ENCODE results near the gene FNDC7.

DNA sequence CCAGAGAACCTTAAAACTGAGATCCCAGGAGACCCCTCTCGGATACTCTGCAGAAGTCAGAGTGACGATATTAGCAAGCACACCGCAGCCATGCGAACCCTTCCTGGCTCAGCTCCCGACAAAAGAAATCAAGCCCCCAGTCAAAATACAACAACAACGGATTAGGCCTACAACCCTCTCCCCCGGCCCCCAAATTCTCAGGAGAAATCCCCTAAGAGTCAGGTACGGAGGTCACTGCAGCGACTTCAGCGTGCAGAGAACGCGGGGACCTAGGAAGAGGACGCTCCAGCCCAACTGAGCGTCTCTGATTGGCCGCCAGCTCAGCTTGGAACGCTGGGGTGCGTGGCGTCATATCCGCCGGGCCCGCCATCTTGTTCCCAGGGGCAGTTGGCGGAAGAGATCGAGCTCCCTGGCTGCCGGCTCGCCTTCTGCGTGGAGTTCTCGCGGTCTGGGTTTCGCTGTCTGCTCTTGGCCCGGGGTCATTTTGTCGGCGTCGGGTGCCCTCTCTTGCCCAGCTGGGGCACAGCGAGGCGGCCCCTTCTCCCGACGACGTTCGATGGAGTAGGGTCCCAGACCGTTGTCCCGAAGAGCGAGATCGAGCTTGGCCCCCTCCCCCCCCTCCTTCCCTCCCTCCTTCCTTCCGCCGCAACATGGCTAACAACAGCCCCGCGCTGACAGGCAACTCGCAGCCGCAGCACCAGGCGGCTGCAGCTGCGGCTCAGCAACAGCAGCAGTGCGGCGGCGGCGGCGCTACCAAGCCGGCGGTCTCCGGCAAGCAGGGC is 20.6 kb upstream of the FNDC7 start, which contains the start of gene PRPF38B:
- TF ChIP-seq, protein P1, sequence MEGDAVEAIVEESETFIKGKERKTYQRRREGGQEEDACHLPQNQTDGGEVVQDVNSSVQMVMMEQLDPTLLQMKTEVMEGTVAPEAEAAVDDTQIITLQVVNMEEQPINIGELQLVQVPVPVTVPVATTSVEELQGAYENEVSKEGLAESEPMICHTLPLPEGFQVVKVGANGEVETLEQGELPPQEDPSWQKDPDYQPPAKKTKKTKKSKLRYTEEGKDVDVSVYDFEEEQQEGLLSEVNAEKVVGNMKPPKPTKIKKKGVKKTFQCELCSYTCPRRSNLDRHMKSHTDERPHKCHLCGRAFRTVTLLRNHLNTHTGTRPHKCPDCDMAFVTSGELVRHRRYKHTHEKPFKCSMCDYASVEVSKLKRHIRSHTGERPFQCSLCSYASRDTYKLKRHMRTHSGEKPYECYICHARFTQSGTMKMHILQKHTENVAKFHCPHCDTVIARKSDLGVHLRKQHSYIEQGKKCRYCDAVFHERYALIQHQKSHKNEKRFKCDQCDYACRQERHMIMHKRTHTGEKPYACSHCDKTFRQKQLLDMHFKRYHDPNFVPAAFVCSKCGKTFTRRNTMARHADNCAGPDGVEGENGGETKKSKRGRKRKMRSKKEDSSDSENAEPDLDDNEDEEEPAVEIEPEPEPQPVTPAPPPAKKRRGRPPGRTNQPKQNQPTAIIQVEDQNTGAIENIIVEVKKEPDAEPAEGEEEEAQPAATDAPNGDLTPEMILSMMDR (conservative IDR thresholded peaks at IDR 0.05; ENCODE audit: low read length), result no peak
- TF ChIP-seq EZH2phosphoT487 (IDR thresholded peaks at IDR 0.05; ENCODE audit: borderline replicate concordance, low read depth, low read length), result no peak
